Hematopoietic multipotent progenitor cell treated with erythropoietin and hydrocortisone succinate and interleukin-3 and kit ligand, for 4 days (in vitro differentiated cells): Measurements from ENCODE around the gene RAD51B.

ENCODE experiments used
- DNase-seq: peaks from one replicate; pipeline ENCODE4 v3.0.0-alpha.2; 2015

The RAD51B gene

GRCh38 chr14:68632054-68632895 is 812.7 kb downstream of the RAD51B start:
- DNase-seq, result no peak

- DNase-seq, result peak; percentile 17
Measured at GRCh38 chr14:68633131-68633991, 813.8 kb downstream of the RAD51B start.

GRCh38 chr14:68634332-68634731 is 814.8 kb downstream of the RAD51B start:
- no peak for DNase-seq

GRCh38 chr14:68634874-68635595 is 815.5 kb downstream of the RAD51B start:
- no peak for DNase-seq

- no peak for DNase-seq
Measured at GRCh38 chr14:68636597-68636996, 817.0 kb downstream of the RAD51B start.

GRCh38 chr14:68637106-68638021 is 817.8 kb downstream of the RAD51B start:
- DNase-seq, result no peak

GRCh38 chr14:68638141-68638999 is 818.8 kb downstream of the RAD51B start:
- DNase-seq, result no peak

- no peak for DNase-seq
Measured at GRCh38 chr14:68639000-68639757, 819.6 kb downstream of the RAD51B start.

GRCh38 chr14:68639758-68640574 is 820.4 kb downstream of the RAD51B start:
- DNase-seq, result no peak

GRCh38 chr14:68643673-68644072 is 824.1 kb downstream of the RAD51B start:
- DNase-seq, result no peak

GRCh38 chr14:68644101-68644500 is 824.5 kb downstream of the RAD51B start:
- no peak for DNase-seq

GRCh38 chr14:68645371-68645770 is 825.8 kb downstream of the RAD51B start:
- DNase-seq, result no peak

GRCh38 chr14:68649476-68650189 is 830.1 kb downstream of the RAD51B start:
- DNase-seq, result no peak

GRCh38 chr14:68650404-68650994 is 830.9 kb downstream of the RAD51B start:
- DNase-seq, result peak; percentile 68

- DNase-seq, result no peak
Measured at GRCh38 chr14:68651075-68651474, 831.5 kb downstream of the RAD51B start.

- DNase-seq, result peak; percentile 55
Measured at GRCh38 chr14:68651652-68652432, 832.3 kb downstream of the RAD51B start.

- DNase-seq, result no peak
Measured at GRCh38 chr14:68652433-68652690, 832.8 kb downstream of the RAD51B start.

- no peak for DNase-seq
Measured at GRCh38 chr14:68653108-68653507, 833.5 kb downstream of the RAD51B start.
